ENCODE measurements around the gene GPRIN1.
"Not testable (repeated sequence)": the region's sequence is repeated elsewhere in the genome, so short reads cannot be mapped to it uniquely, and the experiment has no call there.

The GPRIN1 gene

GRCh38 chr5:176565760-176566288 lies 44.1 kb downstream of the GPRIN1 start:
- no peak for DNase-seq

GRCh38 chr5:176564002-176564401 lies 46.0 kb downstream of the GPRIN1 start:
- DNase-seq = no peak

- DNase-seq = no peak
Measured at GRCh38 chr5:176562189-176562588, 47.8 kb downstream of the GPRIN1 start.

GRCh38 chr5:176561259-176561658 lies 48.7 kb downstream of the GPRIN1 start:
- no peak for DNase-seq

- no peak for DNase-seq
Measured at GRCh38 chr5:176560364-176560763, 49.6 kb downstream of the GPRIN1 start.

- DNase-seq = no peak
Measured at GRCh38 chr5:176559683-176560082, 50.3 kb downstream of the GPRIN1 start.

- no peak for DNase-seq
Measured at GRCh38 chr5:176557846-176558245, 52.1 kb downstream of the GPRIN1 start.

GRCh38 chr5:176553260-176554085 lies 56.5 kb downstream of the GPRIN1 start:
- no peak for DNase-seq

GRCh38 chr5:176552332-176552869 lies 57.6 kb downstream of the GPRIN1 start:
- DNase-seq = no peak

- DNase-seq = not testable (repeated sequence)
Measured at GRCh38 chr5:176550937-176551336, 59.0 kb downstream of the GPRIN1 start.

- no peak for DNase-seq
Measured at GRCh38 chr5:176550275-176550831, 59.6 kb downstream of the GPRIN1 start.

- DNase-seq = no peak
Measured at GRCh38 chr5:176549871-176550270, 60.1 kb downstream of the GPRIN1 start.

GRCh38 chr5:176548967-176549444 lies 61.0 kb downstream of the GPRIN1 start, which contains the start of gene CDHR2:
Gene CDHR2, plus strand, starts transcription at chr5:176549342. Its CDS starts 16,011 bp downstream, at chr5:176565353.
- no peak for DNase-seq

- DNase-seq = no peak
Measured at GRCh38 chr5:176547802-176548201, 62.2 kb downstream of the GPRIN1 start.
